ENCODE data around the gene ELF5. TPM values are rescaled to one million over a fixed set of nuclear protein-coding genes. Genes with fewer than 3 reads are reported as not detected.

ELF5 gene
- total RNA-seq, 1 donor from 2014 or later: not detected

GRCh38 chr11:34552270-34552669, 38.7 kb upstream of the ELF5 start:
- ATAC-seq (ENCODE audit: low read depth): no peak
- no peak overlapping the region for H3K4me3 Mint-ChIP-seq

DNA sequence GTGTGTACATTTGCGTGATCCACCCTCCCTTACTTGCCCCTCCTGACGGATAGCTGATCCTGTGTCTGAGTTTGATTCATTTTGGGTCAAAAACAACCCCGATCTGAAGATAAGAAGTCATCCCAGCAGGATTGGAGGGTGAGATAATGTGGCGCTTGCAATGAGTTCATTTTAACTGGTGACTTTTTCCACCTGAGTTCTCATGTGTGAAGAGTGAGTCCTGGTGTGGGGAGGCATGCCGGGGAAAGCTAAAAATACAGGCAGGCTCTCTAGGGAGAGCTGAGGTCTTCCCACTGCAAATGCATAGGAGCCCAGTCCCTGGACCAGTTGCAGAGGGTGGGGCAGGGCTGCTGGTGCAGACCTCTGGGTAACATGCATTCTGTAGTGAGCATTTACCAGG, 35.7 kb upstream of the ELF5 start:
- Mint-ChIP-seq H3K4me1 (no peaks in the 10 kb centered on the region), H3K27me3 (peaks cover 11% of the 10 kb centered on the region), H3K36me3 (ENCODE audit: low read depth) (no peaks in the 10 kb centered on the region), H3K4me3 (no peak overlapping the region), H3K9me3 (no peaks in the 10 kb centered on the region), H3K27ac (no peak overlapping the region)
- ATAC-seq (ENCODE audit: low read depth) (no peak), DNase-seq (no peak)
- POLR2A ChIA-PET: no interaction called here
- CTCF ChIA-PET: interaction anchor here (1.2 kb wide), 1 partner anchor 37 kb away, joined by 3 read pairs; no protein-coding TSS in a partner anchor
- intact Hi-C loops (cut with micrococcal nuclease): no loop called here
- no peak for TF ChIP-seq CTCF (IDR thresholded peaks at IDR 0.05)

More at GRCh38 chr11:34552270-34552669, 38.7 kb upstream of the ELF5 start:
- Mint-ChIP-seq H3K27ac (no peak overlapping the region), H3K27me3 (peaks cover 9% of the 10 kb centered on the region), H3K36me3 (ENCODE audit: low read depth) (no peaks in the 10 kb centered on the region), H3K9me3 (no peaks in the 10 kb centered on the region), H3K4me1 (no peaks in the 10 kb centered on the region)
- CTCF ChIA-PET: no interaction called here
- no peak for DNase-seq
- POLR2A ChIA-PET: no interaction called here
- intact Hi-C loops (cut with micrococcal nuclease): no loop called here
- no peak for TF ChIP-seq CTCF (IDR thresholded peaks at IDR 0.05)

- intact Hi-C loops (cut with micrococcal nuclease): no loop called here
- Mint-ChIP-seq H3K9me3 (no peaks in the 10 kb centered on the region), H3K4me1 (no peaks in the 10 kb centered on the region), H3K27me3 (peaks cover 15% of the 10 kb centered on the region), H3K36me3 (ENCODE audit: low read depth) (no peaks in the 10 kb centered on the region), H3K27ac (no peak overlapping the region), H3K4me3 (no peak overlapping the region)
- DNase-seq (no peak), ATAC-seq (ENCODE audit: low read depth) (no peak)
- POLR2A ChIA-PET: no interaction called here
- TF ChIP-seq CTCF (IDR thresholded peaks at IDR 0.05): no peak
- CTCF ChIA-PET: interaction anchor here (1.2 kb wide), 1 partner anchor 38 kb away, joined by 3 read pairs; no protein-coding TSS in a partner anchor
Observed at GRCh38 chr11:34548278-34548677, 34.7 kb upstream of the ELF5 start.

- DNase-seq (no peak), ATAC-seq (ENCODE audit: low read depth) (no peak)
- H3K4me1 Mint-ChIP-seq: no peaks in the 10 kb centered on the region
- H3K4me3 Mint-ChIP-seq: no peak overlapping the region
- CTCF ChIA-PET: interaction anchor here (1.6 kb wide), 1 partner anchor 15 kb away, joined by 4 read pairs; no protein-coding TSS in a partner anchor
- no peaks in the 10 kb centered on the region for H3K9me3 Mint-ChIP-seq
- TF ChIP-seq CTCF (IDR thresholded peaks at IDR 0.05): no peak
- POLR2A ChIA-PET: no interaction called here
- no peak overlapping the region for H3K27ac Mint-ChIP-seq
- peaks cover 23% of the 10 kb centered on the region for H3K27me3 Mint-ChIP-seq
- intact Hi-C loops (cut with micrococcal nuclease): no loop called here
- H3K36me3 Mint-ChIP-seq (ENCODE audit: low read depth): no peaks in the 10 kb centered on the region
Observed at GRCh38 chr11:34546511-34547209, 33.1 kb upstream of the ELF5 start.

- Mint-ChIP-seq H3K27ac (no peak overlapping the region), H3K4me3 (no peak overlapping the region), H3K36me3 (ENCODE audit: low read depth) (no peaks in the 10 kb centered on the region), H3K27me3 (peaks cover 31% of the 10 kb centered on the region), H3K9me3 (no peaks in the 10 kb centered on the region), H3K4me1 (no peaks in the 10 kb centered on the region)
- no peak for ATAC-seq (ENCODE audit: low read depth)
- no peak for DNase-seq
- CTCF ChIA-PET: no interaction called here
- intact Hi-C loops (cut with micrococcal nuclease): no loop called here
- POLR2A ChIA-PET: no interaction called here
- TF ChIP-seq CTCF (IDR thresholded peaks at IDR 0.05): no peak
Observed at GRCh38 chr11:34542089-34542488, 28.5 kb upstream of the ELF5 start.

All from activated B cell treated with CpG ODN at 0.5 μM for 24 hours (primary cell).